Activated CD4-positive, CD25-positive, alpha-beta regulatory T cell treated with anti-CD3 and anti-CD28 coated beads, Interleukin-2, amount 50 U/mL, for 16 hours (primary cell): ENCODE data around the gene LY6G5C.

ENCODE experiments used
- DNase-seq: peaks from one replicate; pipeline ENCODE4 v3.0.0-alpha.2; 2020; ENCODE audit warnings: low read depth, low spot score

LY6G5C gene

DNA sequence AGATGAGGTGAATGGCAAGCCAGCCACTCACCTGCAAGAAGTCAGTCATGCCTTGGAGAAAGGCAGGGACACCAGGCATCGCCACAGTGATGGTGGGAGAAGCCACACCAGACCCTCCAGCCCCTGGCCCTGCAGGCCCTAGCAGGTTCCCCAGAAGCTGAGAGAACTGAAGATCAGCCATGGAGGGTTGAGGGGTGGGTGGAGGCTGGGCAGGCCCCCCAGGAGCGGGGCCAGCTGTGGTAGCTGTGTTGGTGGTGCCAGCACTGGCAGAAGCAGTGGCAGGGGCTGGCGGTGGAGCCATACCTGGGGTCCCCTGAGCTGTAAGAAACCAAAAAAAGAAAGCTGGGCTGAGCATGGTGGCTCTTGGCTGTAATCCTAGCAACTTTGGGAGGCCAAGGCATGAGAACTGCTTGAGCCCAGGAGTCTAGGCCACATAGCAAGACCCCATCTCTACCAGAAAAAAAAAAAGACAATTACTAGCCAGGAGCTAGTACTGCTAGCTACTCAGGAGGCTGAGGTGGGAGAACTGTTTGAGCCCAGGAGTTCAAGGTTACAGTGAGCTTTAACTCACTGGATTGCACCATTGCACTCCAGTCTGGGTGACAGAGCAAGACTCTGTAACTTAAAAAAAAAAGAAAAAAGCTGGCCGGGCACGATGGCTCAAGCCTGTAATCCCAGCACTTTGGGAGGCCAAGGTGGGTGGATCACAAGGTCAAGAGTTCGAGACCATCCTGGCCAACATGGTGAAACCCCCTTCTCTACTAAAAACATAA, 37.9 kb downstream of the LY6G5C start:
- no peak for DNase-seq

DNA sequence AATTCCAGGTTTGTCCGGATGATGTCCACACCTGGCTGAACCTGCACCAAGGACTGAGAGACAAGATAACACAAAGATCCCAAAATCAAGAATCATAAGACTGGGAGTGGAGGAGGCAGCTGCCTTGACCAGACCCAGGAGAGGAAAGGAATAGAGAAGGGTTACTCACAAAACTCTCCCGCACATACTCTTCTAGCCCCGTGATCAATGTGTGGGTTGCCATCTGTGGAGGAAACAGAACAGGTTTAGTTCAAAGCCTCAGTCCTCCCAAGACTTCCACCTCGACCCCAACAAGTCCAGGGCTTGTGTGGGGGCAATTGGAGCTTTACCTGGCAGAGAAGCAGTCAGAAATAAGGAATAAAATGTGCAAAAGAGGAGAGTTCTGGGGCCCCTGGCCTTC, 39.5 kb downstream of the LY6G5C start:
- DNase-seq: no peak

DNA sequence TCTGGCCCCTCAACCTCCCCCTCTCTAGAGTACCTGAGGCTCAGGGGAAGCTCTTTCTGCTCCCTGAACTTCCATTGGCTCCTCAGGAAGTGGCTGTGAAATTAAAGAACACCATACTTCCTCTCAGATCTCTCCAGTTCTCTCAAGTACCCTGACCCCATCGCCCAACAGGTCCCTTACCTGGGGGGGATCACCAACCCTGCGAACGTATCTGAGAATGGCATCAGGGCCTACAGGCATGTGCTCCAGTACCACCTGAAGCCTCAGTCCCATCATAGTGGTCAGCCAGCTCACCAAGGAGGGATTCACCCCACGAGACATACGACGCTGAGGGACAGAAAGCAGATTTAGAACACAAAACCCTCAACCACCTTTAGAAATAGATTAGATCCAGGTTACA, 40.3 kb downstream of the LY6G5C start:
- no peak for DNase-seq

DNA sequence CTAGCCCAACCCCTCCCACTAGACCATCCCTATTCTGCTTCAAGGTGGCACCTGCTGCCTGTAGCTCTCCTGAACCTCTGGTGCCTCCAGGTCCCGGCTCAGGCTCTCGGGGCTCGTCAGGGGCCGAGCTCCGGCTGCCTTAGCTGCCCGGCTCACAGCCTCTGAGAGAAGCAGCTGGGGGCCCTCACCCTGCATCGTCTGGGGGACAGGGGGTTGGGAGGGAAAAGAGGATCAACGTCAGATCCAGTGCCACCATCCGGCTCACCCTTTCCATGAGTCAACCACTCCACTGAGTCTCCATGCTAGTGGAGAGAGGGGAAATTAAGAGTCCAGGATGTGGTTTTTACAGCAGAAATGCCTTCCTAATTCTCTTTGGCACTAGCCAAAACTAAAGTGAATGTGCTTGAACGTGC, 41.4 kb downstream of the LY6G5C start:
- DNase-seq: no peak

DNA sequence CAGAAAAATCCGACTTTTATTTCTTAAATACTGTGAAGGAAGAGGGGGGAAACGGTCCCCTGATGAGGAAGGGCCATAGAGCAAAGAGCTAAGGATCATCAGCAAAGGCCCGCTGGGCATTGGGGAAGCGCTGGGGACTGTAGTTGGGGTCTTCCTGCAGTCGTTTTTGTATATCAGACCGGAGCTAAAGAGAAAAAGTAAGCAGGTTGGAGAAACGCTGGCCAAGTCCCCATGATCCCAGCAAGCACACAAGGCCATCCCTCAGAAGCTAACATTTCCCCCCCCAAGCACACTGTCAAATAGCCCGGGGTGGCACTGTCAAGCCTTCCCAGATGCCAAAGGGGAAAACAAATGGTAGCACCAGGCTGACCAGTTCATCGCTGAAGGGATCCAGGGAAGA, 41.8 kb downstream of the LY6G5C start:
- DNase-seq: no peak

DNA sequence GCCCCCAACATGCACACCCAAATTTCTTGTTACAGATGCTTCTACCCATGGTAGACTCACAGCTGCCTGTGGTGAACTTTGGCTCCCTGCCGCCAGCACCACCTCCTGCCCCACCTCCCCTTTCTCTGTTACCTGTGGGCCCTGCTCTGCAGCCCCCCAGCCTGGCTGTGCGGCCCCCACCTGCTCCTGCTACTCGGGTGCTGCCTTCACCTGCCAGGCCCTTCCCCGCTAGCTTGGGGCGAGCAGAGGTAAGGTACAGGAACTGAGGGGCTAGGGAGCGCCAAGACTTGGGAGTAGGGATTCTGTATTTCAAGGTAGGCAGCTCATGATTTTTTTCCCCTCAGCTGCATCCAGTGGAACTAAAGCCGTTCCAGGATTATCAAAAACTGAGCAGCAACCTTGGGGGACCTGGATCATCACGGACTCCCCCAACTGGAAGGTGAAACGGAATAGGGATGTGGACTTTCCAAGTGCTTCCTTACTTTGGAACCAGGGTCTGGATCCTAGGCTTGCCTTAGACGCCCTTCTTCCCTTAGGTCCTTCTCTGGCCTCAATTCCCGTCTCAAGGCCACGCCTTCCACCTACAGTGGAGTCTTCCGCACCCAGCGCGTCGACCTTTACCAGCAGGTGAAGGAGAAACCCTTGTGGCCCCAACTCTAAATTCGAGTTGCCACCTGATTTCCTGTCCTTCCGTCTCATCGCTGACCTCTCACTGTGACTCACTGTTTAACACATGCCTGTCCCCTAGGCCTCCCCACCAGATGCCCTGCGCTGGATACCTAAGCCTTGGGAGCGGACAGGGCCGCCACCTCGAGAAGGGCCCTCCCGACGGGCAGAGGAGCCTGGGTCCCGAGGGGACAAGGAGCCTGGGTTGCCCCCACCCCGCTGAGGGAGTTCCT, 43.9 kb downstream of the LY6G5C start:
- DNase-seq: no peak

DNA sequence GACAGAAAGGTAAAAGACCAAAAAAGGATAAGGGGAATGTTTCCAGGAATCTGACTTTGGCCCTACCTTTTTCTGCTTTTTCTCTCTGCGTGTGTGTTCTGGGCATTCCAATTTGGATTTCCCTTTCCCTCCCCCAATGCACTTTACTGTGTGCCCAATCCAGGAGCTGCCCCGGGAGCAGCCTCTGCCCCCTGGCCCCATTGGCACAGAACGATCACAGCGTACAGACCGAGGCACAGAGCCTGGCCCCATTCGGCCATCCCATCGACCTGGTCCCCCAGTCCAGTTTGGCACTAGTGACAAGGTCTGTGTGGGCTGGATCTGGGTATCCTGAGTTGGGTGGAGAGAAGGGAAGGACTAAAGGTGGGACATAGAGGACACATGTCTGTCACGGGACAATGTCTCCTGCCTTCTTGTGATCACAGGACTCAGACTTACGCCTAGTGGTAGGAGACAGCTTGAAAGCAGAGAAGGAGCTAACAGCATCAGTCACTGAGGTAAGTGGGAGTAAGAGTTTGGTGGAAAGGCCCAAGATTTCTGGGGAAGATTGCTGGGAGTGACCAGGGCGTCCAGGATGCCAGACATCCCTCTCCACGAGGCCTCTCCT, 45.8 kb downstream of the LY6G5C start:
- DNase-seq: no peak

DNA sequence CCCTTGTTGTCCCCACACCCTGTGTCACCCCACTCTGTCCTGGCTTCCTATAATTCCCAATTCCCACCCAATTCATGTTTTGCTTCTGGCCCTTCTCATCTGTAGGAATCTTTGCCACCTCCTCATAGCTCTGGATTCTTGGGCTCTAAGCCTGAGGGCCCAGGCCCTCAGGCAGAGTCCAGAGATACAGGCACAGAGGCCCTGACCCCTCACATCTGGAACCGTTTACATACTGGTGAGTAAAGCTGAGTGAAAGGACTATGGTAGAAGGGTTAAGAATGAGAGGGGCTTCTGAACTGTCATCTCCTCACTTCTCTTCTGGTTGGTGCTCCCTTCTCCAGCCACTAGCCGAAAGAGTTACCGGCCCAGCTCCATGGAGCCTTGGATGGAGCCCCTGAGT, 46.7 kb downstream of the LY6G5C start:
- DNase-seq: no peak

DNA sequence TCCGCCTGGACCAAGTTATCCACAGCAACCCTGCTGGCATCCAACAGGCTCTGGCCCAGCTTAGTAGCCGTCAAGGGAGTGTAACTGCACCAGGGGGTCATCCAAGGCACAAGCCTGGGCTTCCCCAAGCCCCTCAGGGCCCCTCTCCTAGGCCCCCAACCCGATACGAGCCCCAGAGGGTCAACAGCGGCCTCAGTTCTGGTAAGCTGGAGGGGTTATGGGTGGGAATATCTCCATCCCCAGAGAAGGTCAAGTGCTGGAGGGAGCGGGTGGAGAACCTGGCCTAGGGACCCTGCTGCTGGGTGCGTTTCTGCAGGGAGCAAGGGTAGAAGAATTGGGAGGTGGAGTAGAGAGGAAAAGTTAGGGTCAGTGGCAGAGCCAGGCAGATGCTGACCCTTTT, 47.4 kb downstream of the LY6G5C start:
- no peak for DNase-seq

DNA sequence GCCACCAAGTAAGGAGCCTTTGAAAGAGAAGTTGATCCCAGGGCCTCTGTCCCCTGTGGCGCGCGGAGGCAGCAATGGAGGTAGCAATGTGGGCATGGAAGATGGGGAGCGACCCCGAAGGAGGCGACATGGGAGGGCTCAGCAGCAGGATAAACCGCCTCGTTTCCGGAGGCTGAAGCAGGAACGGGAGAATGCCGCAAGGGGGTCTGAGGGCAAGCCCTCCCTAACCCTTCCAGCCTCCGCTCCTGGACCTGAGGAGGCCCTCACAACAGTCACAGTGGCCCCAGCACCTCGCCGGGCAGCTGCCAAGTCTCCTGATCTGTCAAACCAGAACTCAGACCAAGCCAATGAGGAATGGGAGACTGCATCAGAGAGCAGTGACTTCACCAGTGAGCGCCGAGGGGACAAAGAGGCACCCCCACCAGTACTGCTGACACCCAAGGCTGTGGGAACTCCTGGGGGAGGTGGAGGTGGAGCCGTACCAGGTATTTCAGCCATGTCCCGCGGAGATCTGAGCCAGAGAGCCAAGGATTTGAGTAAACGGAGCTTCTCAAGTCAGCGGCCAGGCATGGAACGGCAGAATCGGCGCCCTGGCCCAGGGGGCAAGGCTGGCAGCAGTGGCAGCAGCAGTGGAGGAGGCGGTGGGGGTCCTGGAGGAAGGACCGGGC, 48.5 kb downstream of the LY6G5C start:
- no peak for DNase-seq

DNA sequence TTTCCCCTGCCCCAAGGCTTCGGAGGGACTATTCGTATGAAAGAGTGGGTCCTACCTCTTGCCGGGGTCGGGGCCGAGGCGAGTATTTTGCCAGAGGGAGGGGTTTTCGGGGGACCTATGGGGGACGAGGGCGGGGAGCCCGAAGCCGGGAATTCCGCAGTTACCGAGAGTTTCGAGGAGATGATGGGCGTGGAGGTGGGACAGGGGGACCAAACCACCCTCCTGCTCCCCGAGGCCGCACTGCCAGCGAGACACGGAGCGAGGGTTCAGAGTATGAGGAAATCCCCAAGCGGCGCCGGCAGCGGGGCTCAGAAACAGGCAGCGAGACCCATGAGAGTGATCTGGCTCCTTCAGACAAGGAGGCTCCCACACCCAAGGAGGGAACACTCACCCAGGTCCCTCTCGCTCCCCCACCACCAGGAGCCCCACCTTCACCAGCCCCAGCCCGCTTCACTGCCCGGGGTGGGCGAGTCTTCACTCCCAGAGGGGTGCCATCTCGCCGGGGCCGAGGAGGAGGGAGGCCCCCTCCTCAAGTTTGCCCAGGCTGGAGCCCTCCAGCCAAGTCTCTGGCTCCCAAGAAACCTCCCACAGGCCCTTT, 49.1 kb downstream of the LY6G5C start:
- DNase-seq: no peak

DNA sequence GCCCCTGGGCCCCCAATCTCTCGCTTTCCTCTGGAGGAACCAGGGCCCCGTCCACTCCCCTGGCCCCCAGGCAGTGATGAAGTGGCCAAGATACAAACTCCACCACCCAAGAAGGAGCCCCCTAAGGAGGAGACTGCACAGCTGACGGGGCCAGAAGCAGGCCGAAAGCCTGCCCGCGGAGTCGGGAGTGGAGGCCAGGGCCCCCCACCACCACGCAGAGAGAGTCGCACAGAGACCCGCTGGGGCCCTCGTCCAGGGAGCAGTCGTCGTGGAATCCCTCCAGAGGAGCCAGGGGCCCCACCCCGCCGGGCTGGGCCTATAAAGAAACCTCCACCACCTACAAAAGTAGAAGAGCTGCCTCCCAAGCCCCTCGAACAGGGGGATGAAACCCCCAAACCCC, 49.7 kb downstream of the LY6G5C start:
- no peak for DNase-seq

DNA sequence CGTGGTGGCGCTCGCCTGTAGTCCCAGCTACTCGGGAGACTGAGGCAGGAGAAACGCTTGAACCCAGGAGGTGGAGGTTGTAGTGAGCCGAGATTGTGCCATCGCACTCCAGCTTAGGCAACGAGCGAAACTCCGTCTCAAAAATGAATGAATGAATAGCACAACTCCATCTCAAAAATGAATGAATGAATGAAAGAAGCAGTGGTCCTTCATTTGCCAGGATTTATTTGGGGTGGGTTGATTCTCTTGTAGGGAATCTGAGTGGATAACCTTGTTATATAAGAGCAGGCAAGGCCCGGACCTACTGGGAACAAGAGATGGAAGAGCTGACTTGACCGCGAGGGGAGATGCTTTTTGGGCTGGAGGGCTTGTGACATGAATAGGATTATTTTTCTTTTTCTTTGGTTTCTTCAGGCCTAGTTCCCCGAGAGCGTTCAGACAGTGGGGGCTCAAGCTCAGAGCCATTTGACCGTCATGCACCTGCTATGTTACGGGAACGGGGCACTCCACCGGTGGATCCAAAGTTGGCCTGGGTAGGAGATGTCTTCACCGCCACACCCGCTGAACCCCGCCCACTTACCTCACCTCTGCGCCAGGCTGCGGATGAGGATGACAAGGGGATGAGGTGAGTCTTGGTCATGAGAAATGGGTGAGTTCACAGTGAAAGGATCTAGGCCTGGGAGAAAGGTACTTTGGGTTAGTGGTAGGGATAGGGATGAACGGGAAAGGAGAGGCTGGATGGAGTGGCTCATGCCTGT, 50.5 kb downstream of the LY6G5C start:
- no peak for DNase-seq

DNA sequence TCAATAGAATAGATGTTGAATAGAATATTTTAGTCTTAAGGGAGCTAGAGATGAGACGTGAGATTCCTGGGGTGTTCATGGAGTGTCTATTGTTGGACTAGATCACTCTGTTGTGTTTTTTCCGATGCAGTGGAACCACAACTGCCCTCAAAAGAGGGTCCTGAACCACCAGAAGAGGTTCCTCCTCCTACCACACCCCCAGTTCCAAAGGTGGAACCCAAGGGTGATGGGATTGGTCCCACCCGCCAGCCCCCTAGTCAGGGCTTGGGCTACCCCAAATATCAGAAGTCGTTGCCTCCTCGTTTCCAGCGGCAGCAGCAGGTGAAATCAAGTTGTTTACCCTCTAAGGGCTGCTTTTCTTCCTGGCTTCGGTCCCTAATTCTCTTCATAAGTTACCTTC, 51.9 kb downstream of the LY6G5C start:
- DNase-seq: no peak

DNA sequence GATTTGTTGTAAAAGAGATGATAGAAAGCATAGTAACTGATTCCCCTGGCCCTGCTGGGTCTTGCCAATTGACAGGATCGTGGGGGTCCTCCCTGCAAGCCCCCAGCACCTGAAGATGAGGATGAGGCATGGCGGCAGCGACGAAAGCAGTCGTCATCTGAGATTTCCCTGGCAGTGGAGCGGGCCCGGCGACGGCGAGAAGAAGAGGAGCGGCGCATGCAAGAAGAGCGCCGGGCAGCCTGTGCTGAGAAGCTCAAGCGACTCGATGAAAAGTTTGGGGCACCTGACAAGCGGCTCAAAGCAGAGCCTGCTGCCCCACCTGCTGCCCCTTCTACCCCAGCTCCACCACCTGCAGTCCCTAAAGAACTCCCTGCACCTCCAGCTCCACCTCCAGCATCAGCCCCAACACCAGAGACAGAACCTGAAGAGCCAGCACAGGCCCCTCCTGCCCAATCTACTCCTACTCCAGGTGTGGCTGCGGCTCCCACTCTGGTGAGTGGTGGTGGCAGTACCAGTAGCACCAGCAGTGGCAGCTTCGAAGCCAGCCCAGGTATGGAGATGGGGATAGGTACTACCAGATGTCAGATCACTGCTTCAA, 53.1 kb downstream of the LY6G5C start:
- DNase-seq: no peak

DNA sequence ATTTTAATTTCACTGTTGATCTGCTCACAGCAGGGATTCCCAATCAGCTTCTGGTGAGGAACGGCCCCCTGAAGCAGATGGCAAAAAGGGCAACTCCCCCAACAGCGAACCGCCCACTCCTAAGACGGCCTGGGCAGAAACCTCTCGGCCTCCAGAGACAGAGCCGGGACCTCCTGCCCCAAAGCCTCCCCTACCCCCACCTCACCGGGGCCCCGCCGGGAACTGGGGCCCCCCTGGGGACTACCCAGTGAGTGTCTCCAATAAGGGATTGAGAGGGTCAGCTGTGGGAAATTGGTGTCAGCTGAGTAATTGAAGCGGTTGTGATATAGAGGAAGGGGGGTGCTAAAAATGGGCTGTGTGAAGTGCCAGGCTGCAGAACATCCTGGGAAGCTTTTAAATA, 53.9 kb downstream of the LY6G5C start:
- DNase-seq: no peak
